ENCODE measurements around the gene CD86.
"Not testable (repeated sequence)": the region's sequence is repeated elsewhere in the genome, so short reads cannot be mapped to it uniquely, and the experiment has no call there.

The CD86 gene

GRCh38 chr3:122055215-122055614 is at the start of gene CD86:
Gene CD86, plus strand, starts transcription at chr3:122055362. Its CDS starts 128 bp downstream, at chr3:122055490.
- DNase-seq: peak in 1 of 2 donors; percentile 60

- no peak for DNase-seq
Observed at GRCh38 chr3:122006267-122006666, 48.9 kb upstream of the CD86 start.

GRCh38 chr3:122008166-122008565 is 47.0 kb upstream of the CD86 start:
- DNase-seq: no peak

GRCh38 chr3:122010506-122010905 is 44.7 kb upstream of the CD86 start:
- DNase-seq: no peak

GRCh38 chr3:122011396-122011795 is 43.8 kb upstream of the CD86 start:
- DNase-seq: no peak

GRCh38 chr3:122012821-122013220 is 42.3 kb upstream of the CD86 start:
- DNase-seq: no peak

- DNase-seq: no peak
Observed at GRCh38 chr3:122013448-122013925, 41.7 kb upstream of the CD86 start.

GRCh38 chr3:122014741-122015140 is 40.4 kb upstream of the CD86 start:
- DNase-seq: no peak

GRCh38 chr3:122019493-122019892 is 35.7 kb upstream of the CD86 start:
- no peak for DNase-seq

GRCh38 chr3:122021037-122021436 is 34.1 kb upstream of the CD86 start:
- DNase-seq: no peak

GRCh38 chr3:122021811-122022401 is 33.3 kb upstream of the CD86 start, which contains the start of gene ILDR1:
Gene ILDR1, minus strand, starts transcription at chr3:122022247. Its CDS starts 170 bp downstream, at chr3:122022077.
- DNase-seq: no peak

- no peak for DNase-seq
Observed at GRCh38 chr3:122023335-122023910, 31.7 kb upstream of the CD86 start.

- no peak for DNase-seq
Observed at GRCh38 chr3:122024800-122025199, 30.4 kb upstream of the CD86 start.

- no peak for DNase-seq
Observed at GRCh38 chr3:122025296-122025695, 29.9 kb upstream of the CD86 start.

- peak in 1 of 2 donors; percentile 22 for DNase-seq
Observed at GRCh38 chr3:122030381-122031122, 24.6 kb upstream of the CD86 start.

- no peak for DNase-seq
Observed at GRCh38 chr3:122031123-122031468, 24.1 kb upstream of the CD86 start.

GRCh38 chr3:122032531-122032930 is 22.6 kb upstream of the CD86 start:
- DNase-seq: no peak

- DNase-seq: no peak
Observed at GRCh38 chr3:122033023-122033422, 22.1 kb upstream of the CD86 start.

- DNase-seq: not testable (repeated sequence)
Observed at GRCh38 chr3:122047296-122047695, 7.9 kb upstream of the CD86 start.

- not testable (repeated sequence) for DNase-seq
Observed at GRCh38 chr3:122047773-122048172, 7.4 kb upstream of the CD86 start.

GRCh38 chr3:122052968-122053367 is 2.2 kb upstream of the CD86 start:
- DNase-seq: peak in 1 of 2 donors; percentile 28

GRCh38 chr3:122057671-122058070 is 2.5 kb downstream of the CD86 start:
- no peak for DNase-seq

- no peak for DNase-seq
Observed at GRCh38 chr3:122058294-122058693, 3.1 kb downstream of the CD86 start.

Data from CD4-positive, alpha-beta T cell treated with Interleukin-4 for 1 hour (primary cell).